Rectal smooth muscle tissue (tissue), 1 donor: Measurements from ENCODE around the gene OR51D1.
A peak's percentile ranks its signal among the peaks of the same experiment; 100 is the strongest.

Experiments
- H3K27ac ChIP-seq: one replicate; pipeline ENCODE4 v1.7.0; 2013; ENCODE audit warnings: low read depth, low read length, inconsistent platforms
- H3K27me3 ChIP-seq: one replicate; pipeline ENCODE4 v1.7.0; 2013; ENCODE audit warnings: low read length; ENCODE audit not compliant: control insufficient read depth, insufficient read depth
- H3K36me3 ChIP-seq: one replicate; pipeline ENCODE4 v1.7.0; 2013; ENCODE audit warnings: low read length; ENCODE audit not compliant: control insufficient read depth, insufficient read depth
- H3K4me1 ChIP-seq: one replicate; pipeline ENCODE4 v1.7.0; 2013; ENCODE audit warnings: low read length; ENCODE audit not compliant: control insufficient read depth, insufficient read depth
- H3K4me3 ChIP-seq: one replicate; pipeline ENCODE4 v1.7.0; 2013; ENCODE audit warnings: low read length
- H3K9ac ChIP-seq: one replicate; pipeline ENCODE4 v1.7.0; 2013; ENCODE audit warnings: low read length

OR51D1 gene, protein sequence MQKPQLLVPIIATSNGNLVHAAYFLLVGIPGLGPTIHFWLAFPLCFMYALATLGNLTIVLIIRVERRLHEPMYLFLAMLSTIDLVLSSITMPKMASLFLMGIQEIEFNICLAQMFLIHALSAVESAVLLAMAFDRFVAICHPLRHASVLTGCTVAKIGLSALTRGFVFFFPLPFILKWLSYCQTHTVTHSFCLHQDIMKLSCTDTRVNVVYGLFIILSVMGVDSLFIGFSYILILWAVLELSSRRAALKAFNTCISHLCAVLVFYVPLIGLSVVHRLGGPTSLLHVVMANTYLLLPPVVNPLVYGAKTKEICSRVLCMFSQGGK

DNA sequence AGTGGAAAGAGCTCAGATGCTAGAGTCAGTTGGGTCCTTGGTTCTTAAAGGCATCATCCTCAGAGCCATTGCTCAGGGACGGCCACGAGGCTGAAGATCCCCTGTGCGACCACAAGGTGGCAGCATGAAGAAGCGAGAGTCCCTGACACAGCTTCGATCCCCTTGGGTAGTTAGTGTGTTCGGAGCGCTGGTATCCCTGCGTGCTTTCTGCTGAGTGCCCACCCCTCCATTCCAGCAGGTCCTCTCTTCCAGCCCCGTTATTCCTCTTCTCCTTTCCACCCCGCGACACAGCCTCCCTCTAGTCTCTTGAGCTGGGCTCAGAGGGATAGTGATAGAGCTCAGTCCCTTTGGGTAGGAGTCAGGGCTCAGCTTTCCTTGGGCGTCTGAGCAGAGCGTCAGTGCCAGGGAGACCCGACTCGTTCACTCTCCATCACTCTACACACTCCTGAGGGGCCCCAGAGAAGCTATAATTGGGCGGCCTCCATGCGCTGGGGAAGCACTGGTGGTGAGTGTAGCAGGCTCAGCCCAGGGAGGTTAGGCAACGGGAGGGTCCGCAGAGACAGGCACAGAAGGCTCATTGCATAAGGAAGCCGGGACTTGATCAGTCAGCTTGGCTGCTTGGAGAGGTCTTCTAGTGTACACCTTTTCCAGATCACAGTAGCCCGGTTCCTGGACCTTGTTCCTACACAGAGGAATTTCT, at the start of gene OR51D1:
Gene OR51D1 (plus strand): TSS at position 516 of the 700 bp plus-strand sequence. CDS start 2,314 bp downstream, outside the sequence.
- Histone ChIP-seq H3K36me3 (no peaks in the 10 kb centered on the region), H3K4me1 (no peaks in the 10 kb centered on the region), H3K4me3 (peak within 1 kb of the TSS; percentile 64), H3K27ac (no peak within 1 kb of the TSS), H3K9ac (no peak within 1 kb of the TSS), H3K27me3 (no peaks in the 10 kb centered on the region)

DNA sequence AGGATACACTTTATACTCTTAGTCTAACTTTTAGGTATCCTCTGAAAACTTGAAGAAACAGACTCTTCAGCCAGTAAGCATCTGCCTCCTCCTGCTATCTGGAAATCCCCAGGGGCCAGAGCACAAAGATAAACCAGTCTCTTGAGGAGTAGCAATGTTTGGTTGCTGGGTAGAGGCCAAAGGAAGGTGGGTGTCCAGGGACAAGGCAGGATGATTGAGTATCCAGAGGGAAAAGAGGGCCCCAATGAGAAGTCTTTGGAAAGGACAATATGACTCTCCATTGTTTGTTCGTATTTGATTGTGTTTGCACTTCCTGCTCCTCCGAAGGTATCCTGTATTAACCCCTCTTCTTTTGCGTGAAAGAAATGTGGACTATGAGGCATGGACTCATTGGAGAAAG, 48.3 kb upstream of the OR51D1 start:
- H3K27ac ChIP-seq = no peak overlapping the region
- H3K4me1 ChIP-seq = no peaks in the 10 kb centered on the region
- no peaks in the 10 kb centered on the region for H3K27me3 ChIP-seq
- H3K36me3 ChIP-seq = no peaks in the 10 kb centered on the region
- H3K9ac ChIP-seq = no peak overlapping the region
- no peak overlapping the region for H3K4me3 ChIP-seq

DNA sequence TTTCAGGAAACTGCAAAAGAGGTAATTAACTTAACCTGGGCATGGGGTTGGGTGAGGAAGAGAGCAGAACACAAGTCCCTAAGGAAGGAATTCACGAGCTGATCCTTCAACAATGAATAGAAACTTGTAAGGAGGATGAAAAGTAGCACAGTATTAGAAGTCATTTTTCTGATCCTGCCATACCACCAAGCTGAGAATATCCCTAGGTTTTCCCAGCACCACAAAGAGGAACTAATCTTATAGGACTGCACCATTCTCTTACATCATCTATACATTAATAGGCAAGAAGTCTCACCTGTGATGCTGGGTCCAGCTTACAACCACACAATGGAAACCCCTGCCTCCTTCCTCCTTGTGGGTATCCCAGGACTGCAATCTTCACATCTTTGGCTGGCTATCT, 43.5 kb upstream of the OR51D1 start, which contains the start of gene OR52I1:
Gene OR52I1 (plus strand): TSS at position 301 of the 400 bp plus-strand sequence. CDS start 0 bp downstream, at position 301.
- Histone ChIP-seq H3K9ac (no peak within 1 kb of the TSS), H3K27me3 (no peaks in the 10 kb centered on the region), H3K27ac (no peak within 1 kb of the TSS), H3K36me3 (no peaks in the 10 kb centered on the region), H3K4me3 (no peak within 1 kb of the TSS), H3K4me1 (no peaks in the 10 kb centered on the region)

DNA sequence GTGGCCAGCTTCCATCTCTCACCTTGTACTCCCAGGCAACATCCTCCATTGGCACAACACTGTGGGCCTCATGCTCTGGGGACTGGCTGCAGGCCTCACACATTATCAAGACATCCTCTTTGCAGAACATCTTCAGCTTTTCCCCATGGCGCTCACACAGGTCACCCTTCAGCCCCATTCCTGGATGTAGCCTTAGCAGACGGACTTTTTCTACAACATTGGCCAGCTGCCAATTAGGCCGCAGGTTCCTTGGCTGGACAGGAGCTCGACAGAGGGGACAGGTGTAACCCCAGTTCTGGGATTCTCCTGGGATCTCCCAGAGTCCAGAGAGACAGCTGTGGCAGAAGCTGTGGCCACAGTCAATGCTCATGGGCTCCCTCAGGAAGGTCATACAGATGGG, 32.2 kb upstream of the OR51D1 start:
- no peak overlapping the region for H3K4me3 ChIP-seq
- no peaks in the 10 kb centered on the region for H3K27me3 ChIP-seq
- peaks cover 21% of the 10 kb centered on the region for H3K36me3 ChIP-seq
- no peaks in the 10 kb centered on the region for H3K4me1 ChIP-seq
- no peak overlapping the region for H3K9ac ChIP-seq
- no peak overlapping the region for H3K27ac ChIP-seq

DNA sequence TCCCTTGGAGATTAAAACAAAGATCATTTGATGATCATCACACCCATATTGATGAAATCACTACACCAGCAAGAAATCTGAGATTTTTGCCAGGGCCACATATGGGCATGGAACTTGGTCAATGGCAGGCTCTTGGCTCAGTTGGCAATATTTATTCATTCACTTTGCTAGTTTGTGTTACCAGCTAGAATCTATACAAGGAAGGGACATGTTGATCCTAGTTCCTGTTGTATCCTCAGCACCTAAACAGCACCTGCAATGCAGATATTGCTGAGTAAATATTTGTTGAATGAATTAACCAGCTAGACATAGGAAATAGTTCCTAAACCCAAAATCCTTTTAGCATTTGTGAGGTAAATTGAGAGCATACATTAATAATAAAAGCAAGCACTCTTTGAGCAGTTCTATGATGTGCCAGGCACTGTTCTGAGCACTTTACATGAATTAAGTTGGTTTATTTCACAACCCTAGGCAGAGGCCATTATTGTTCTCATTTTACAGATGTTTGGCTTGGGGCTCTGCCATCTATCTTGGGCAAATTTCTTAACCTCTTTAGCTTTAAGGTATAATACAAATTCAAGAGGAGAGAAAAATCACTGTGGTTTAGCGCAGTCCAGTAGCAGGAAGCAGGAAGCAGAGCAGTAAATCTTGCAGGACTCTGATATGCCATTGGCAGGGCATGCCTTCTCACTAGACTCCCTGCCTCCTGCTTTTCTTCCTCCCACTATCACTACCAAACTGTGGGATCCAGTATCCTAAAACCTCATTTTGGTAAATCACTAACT, 30.9 kb upstream of the OR51D1 start:
- no peak overlapping the region for H3K27ac ChIP-seq

DNA sequence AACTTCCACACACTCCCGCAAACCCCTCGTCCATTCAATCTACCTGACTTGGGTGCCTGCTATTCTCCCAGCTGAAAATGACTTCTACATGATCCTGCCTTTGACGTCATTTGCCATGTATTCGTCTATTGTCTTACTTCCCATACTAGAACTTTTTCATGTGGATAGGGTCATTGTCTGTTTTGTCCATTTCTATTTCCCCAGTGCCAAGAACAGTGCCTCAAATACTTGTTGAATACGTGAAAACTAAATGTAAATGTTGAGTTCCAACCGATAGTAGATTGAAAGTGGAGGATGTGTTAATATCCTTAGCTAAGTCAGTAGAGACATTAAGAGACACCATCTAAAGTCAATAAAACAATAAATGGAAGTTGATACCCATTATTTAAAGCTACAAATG, 30.2 kb upstream of the OR51D1 start:
- Histone ChIP-seq H3K4me3 (peak overlapping the region; percentile 74), H3K27me3 (no peaks in the 10 kb centered on the region), H3K4me1 (no peaks in the 10 kb centered on the region), H3K9ac (no peak overlapping the region), H3K27ac (no peak overlapping the region), H3K36me3 (peaks cover under 1% of the 10 kb centered on the region)

More for the DNA sequence above, 30.9 kb upstream of the OR51D1 start:
- Histone ChIP-seq H3K36me3 (peaks cover 7% of the 10 kb centered on the region), H3K4me3 (peak overlapping the region; percentile 74), H3K27me3 (no peaks in the 10 kb centered on the region), H3K9ac (no peak overlapping the region), H3K4me1 (no peaks in the 10 kb centered on the region)

DNA sequence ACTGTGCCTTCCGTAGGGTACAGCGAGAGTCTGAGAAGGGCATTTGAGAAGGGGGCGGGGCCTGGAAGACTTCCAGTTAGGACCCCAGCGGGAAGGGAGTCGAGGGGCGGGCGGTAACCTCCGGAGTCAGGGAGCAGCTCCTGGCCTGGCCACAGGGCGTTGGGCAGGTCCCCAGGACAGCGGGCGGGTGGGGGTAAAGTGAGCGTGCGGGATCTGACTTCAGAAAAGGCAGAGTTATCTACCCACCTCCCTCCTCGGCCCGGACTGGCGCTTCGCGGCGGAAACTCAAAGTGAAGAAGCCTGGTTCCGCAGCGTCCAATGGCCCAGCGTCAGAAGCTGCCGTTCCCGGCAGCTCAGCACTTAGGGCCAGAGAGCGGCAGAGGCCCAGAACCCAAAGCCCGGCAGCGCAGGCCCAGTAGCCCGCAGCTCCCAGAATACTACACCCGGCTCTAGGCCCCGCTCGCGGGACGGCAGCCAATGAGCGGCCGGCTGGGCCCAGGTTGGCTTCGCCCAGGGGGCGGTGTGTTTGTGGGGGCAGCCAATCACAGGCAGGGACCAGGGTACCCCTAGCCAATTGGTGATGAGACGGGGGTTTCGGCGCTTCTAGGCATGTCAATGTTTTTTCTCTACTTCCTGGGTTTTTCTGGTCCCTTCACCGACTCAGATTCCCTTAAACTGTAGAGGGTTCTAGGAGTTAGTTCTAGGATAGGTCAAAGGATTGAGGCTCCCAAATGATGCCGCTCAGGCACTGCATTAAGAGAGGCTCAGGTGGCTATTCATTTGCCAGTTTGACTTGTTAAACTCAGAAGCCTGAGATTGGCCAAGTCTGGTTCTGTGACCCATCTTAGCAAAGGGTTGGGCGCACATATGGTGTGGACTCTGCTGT, 29.3 kb upstream of the OR51D1 start, which contains the start of gene TRIM68:
Gene TRIM68 (minus strand): TSS at position 451 of the 886 bp plus-strand sequence. CDS start 2,727 bp downstream, outside the sequence.
- no peaks in the 10 kb centered on the region for H3K27me3 ChIP-seq
- peak within 1 kb of the TSS; percentile 46 for H3K9ac ChIP-seq
- no peaks in the 10 kb centered on the region for H3K4me1 ChIP-seq
- H3K27ac ChIP-seq = peak within 1 kb of the TSS; percentile 87
- no peaks in the 10 kb centered on the region for H3K36me3 ChIP-seq
- peak within 1 kb of the TSS; percentile 74 for H3K4me3 ChIP-seq

DNA sequence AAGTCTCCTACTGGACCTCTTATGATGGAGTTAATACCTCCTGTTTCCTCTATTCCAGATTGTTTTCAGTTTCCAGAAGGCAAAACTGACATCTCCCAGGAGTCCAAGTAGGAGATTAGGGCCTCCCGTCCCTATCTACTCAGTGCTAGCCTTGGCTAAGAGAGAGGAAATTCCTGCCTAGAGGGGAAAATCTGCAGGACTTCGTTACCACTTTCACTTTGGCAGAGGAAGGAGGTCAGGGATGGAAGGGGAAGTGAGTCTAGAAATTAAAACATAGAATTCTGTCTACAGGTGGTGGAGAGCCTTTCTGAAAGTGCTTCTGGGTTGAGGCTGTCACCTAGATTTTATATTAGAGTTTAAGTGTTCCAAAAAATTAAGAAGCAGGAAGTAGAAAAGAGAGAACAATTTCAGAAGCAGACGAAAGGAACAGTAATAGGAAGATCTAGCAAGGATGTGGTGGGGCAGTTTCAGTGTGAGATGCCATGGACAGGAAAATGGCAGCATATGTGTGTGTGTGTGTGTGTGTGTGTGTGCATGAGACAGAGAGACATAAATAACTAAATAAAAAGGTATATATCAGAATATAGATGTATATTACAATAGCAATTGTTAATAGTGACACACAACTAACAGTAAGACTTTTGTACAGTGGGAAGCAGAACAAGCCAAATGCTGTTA, 26.9 kb upstream of the OR51D1 start:
- no peaks in the 10 kb centered on the region for H3K36me3 ChIP-seq
- no peaks in the 10 kb centered on the region for H3K4me1 ChIP-seq
- H3K9ac ChIP-seq = no peak overlapping the region
- H3K4me3 ChIP-seq = peak overlapping the region; percentile 2
- no peak overlapping the region for H3K27ac ChIP-seq
- no peaks in the 10 kb centered on the region for H3K27me3 ChIP-seq

DNA sequence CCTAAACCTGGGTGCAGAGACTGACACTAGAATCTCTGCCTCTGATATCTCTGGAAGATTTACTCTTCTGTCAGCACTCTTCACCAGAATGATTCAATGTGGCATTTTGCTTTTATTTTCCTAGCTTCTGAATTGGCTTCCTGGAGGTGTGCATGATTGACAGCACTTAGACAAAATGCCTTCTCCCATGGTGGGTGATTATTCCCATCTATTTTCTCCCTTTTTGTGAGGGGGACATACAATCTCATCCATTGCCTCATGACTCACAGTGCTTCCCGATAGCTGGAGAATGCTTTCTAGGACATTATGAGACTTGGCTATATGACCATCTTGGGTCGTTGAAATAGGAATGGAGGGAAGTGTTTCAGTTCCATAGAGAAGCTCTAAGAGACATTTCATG, 25.3 kb upstream of the OR51D1 start:
- H3K27me3 ChIP-seq = no peaks in the 10 kb centered on the region
- no peak overlapping the region for H3K9ac ChIP-seq
- H3K36me3 ChIP-seq = no peaks in the 10 kb centered on the region
- H3K27ac ChIP-seq = no peak overlapping the region
- no peak overlapping the region for H3K4me3 ChIP-seq
- no peaks in the 10 kb centered on the region for H3K4me1 ChIP-seq

DNA sequence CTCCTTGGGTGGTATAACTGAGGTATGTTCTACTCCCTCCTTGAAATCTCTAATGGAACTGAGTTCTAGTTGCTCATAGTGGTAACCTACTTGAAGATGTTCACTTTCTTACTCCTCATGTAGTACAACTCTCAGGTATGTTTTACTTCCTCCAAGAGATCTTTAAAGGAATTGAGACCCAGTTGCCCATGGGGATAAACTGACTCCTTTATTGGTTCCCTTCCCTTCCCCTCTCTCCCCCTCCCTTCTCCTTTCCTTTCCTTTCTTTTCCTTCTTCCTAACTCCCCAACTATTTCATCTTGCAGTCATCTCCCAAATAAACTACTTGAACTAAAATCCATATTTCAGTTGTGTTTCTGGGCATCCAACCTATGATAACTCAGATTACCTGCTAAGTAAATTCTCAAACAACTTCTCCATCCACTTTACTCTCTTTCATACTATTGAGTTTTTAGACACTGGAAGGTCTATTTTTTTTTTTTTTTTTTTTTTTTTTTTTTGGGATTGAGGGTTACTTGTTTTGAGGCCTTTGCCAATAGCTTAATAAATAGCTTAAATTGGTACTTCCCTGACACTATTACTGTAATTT, 21.3 kb upstream of the OR51D1 start:
- no peak overlapping the region for H3K9ac ChIP-seq
- no peaks in the 10 kb centered on the region for H3K4me1 ChIP-seq
- H3K27me3 ChIP-seq = no peaks in the 10 kb centered on the region
- H3K27ac ChIP-seq = no peak overlapping the region
- no peak overlapping the region for H3K4me3 ChIP-seq
- no peaks in the 10 kb centered on the region for H3K36me3 ChIP-seq

DNA sequence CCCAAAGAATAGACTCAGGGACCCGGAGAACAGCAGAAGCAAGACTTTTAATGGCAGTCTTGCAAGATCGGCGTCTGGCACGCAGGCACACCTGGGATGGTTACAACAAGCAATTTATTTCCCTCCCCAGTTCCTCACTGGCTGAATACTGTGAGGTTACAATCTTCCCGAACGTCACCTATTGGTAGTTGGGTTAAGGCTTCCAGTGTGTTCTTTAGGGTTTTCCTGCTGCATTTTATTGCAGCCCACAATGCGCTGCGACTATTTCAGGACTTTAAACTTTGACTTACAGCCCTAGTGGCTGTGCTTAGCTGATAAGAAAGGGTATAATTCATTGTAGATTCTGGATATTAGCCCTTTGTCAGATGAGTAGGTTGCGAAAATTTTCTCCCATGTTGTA, 17.8 kb upstream of the OR51D1 start:
- Histone ChIP-seq H3K27me3 (no peaks in the 10 kb centered on the region), H3K4me1 (no peaks in the 10 kb centered on the region), H3K9ac (no peak overlapping the region)

More for the DNA sequence above, 17.8 kb upstream of the OR51D1 start:
- no peaks in the 10 kb centered on the region for H3K36me3 ChIP-seq
- no peak overlapping the region for H3K27ac ChIP-seq
- H3K4me3 ChIP-seq = no peak overlapping the region
